HepG2 (cell line): Measurements from ENCODE around the gene NTM. TPM values are rescaled to one million over a fixed set of nuclear protein-coding genes. Genes with fewer than 3 reads are reported as not detected.

Source experiments
- ATAC-seq: fragments of 200-7000 bp; cut with Tn5 transposase; 3 replicates; pipeline ENCODE4 v1.9.1; 2020; ENCODE audit warnings: mild to moderate bottlenecking, moderate library complexity
- BruUV-seq: library from RNA; stranded (reverse); fragments of 400-500 nt; replicated peaks from 2 replicates; lab custom pipeline; 2021; lab: Mats Ljungman, UMichigan
- CTCF ChIA-PET: fragments of 300-600 bp; formaldehyde crosslinking; extraction: SDS; loops from one replicate; lab custom pipeline; 2021; ENCODE audit warnings: low total read pairs, inconsistent platforms, low intra/inter-chr PET ratio; lab: Yijun Ruan, JAX
- POLR2A ChIA-PET: fragments of 350-600 bp; sonication (Branson Sonifier 250); formaldehyde crosslinking; loops from one replicate; lab custom pipeline; 2020; ENCODE audit warnings: antibody characterized with exemption, inconsistent platforms; lab: Yijun Ruan, JAX
- DNase-seq: peaks from one replicate; pipeline ENCODE4 v3.0.0-alpha.2; 2015; ENCODE audit warnings: low spot score
- FAIRE-seq: peaks from 3 replicates; lab custom pipeline; 2011; peaks lifted over from hg19 to GRCh38; lab: Jason Lieb, UNC
- H2AFZ ChIP-seq: one replicate; pipeline ENCODE4 v1.6.1; 2011; ENCODE audit warnings: low read length, inconsistent platforms
- H3K27ac ChIP-seq: fragments of 300-600 bp; 3 replicates; pipeline ENCODE4 v1.8.0; 2011; ENCODE audit warnings: mixed run types, mild to moderate bottlenecking, mixed read lengths, low read length, inconsistent platforms; ENCODE audit not compliant: insufficient read depth; ENCODE audit errors: extremely low read length
- H3K27me3 ChIP-seq, 2 experiments: fragments of 200-600 bp in 1 of 2; 2 replicates in 1 of 2; 3 replicates in 1 of 2; pipeline versions ENCODE4 v1.6.0 to v1.8.0; 2011; ENCODE audit warnings: low read length in 2 of 2, mild to moderate bottlenecking in 2 of 2, moderate library complexity in 2 of 2, inconsistent platforms in 1 of 2; ENCODE audit not compliant: insufficient read depth in 2 of 2, control insufficient read depth in 1 of 2
- H3K36me3 ChIP-seq, 2 experiments: fragments of 200-600 bp in 1 of 2; replicated peaks in 1 of 2; 2 replicates in 1 of 2; 3 replicates in 1 of 2; pipeline versions ENCODE4 v1.5.1 to v1.8.0; 2011; ENCODE audit warnings: low read length in 2 of 2, inconsistent platforms in 1 of 2; ENCODE audit not compliant: insufficient read depth in 2 of 2, control insufficient read depth in 1 of 2
- H3K4me1 ChIP-seq: 2 replicates; pipeline ENCODE4 v1.5.1; 2012; ENCODE audit warnings: low read length, inconsistent platforms; ENCODE audit not compliant: insufficient read depth
- H3K4me2 ChIP-seq: 2 replicates; pipeline ENCODE4 v1.6.0; 2011; ENCODE audit warnings: low read depth, low read length, inconsistent platforms
- H3K4me3 ChIP-seq, 3 experiments: fragments of 200-600 bp in 1 of 3; sonication (generic), shearing (Covaris generic) in 1 of 3; replicated peaks in 1 of 3; 2 replicates each; pipeline ENCODE4 v1.5.1; 2011 to 2016; ENCODE audit warnings: low read length in 3 of 3, inconsistent platforms in 2 of 3, low read depth in 2 of 3, mild to moderate bottlenecking in 2 of 3, control low read depth in 1 of 3, mixed read lengths in 1 of 3; ENCODE audit not compliant: insufficient read depth in 1 of 3
- H3K79me2 ChIP-seq: one replicate; pipeline ENCODE4 v1.6.1; 2011; ENCODE audit warnings: low read length, inconsistent platforms; ENCODE audit not compliant: insufficient read depth
- H3K9ac ChIP-seq: 2 replicates; pipeline ENCODE4 v1.6.0; 2011; ENCODE audit warnings: mild to moderate bottlenecking, low read depth, low read length, inconsistent platforms; ENCODE audit not compliant: insufficient read depth
- H3K9me3 ChIP-seq: 2 replicates; pipeline ENCODE4 v1.5.1; 2012; ENCODE audit warnings: mild to moderate bottlenecking, low read length
- H4K20me1 ChIP-seq: 2 replicates; pipeline ENCODE4 v1.6.0; 2011; ENCODE audit warnings: inconsistent platforms, mild to moderate bottlenecking, low read length, moderate library complexity; ENCODE audit not compliant: insufficient read depth
- ADNP ChIP-seq: sonication (generic); formaldehyde crosslinking; IDR thresholded peaks from 2 replicates; pipeline ENCODE4 v1.4.0; 2020; ENCODE audit warnings: missing genetic modification reagents
- CBX1 ChIP-seq: IDR thresholded peaks from one replicate; pipeline ENCODE4 v1.6.1; 2016; ENCODE audit warnings: antibody characterized with exemption, low read depth
- EED ChIP-seq: sonication (generic); formaldehyde crosslinking; IDR thresholded peaks from 2 replicates; pipeline ENCODE4 v1.5.0; 2020; ENCODE audit warnings: mild to moderate bottlenecking, missing genetic modification reagents
- HHEX ChIP-seq: IDR thresholded peaks from 2 replicates; pipeline ENCODE4 v1.6.1; 2016; ENCODE audit warnings: control low read depth
- KLF9 ChIP-seq: IDR thresholded peaks from 2 replicates; pipeline ENCODE4 v1.6.1; 2016; ENCODE audit warnings: low read depth
- MAFG ChIP-seq: sonication (generic); formaldehyde crosslinking; IDR thresholded peaks from 2 replicates; pipeline ENCODE4 v1.5.1; 2020; ENCODE audit warnings: mild to moderate bottlenecking, missing genetic modification reagents
- MXD4 ChIP-seq: IDR thresholded peaks from 2 replicates; pipeline ENCODE4 v1.6.1; 2016; ENCODE audit warnings: mild to moderate bottlenecking, missing biosample characterization, missing genetic modification reagents
- NRL ChIP-seq: sonication (generic); formaldehyde crosslinking; IDR thresholded peaks from 2 replicates; pipeline ENCODE4 v1.5.0; 2020; ENCODE audit warnings: missing genetic modification reagents, mild to moderate bottlenecking, moderate library complexity, borderline replicate concordance
- PCBP1 ChIP-seq: fragments of 200-400 bp; formaldehyde crosslinking; IDR thresholded peaks from 2 replicates; pipeline ENCODE4 v1.6.1; 2017; ENCODE audit warnings: mild to moderate bottlenecking, low read depth, low read length, borderline replicate concordance
- RBAK ChIP-seq: sonication (generic); formaldehyde crosslinking; IDR thresholded peaks from 2 replicates; pipeline ENCODE4 v1.5.1; 2020; ENCODE audit warnings: mild to moderate bottlenecking, missing genetic modification reagents
- SMARCE1 ChIP-seq: fragments of 450-650 bp; IDR thresholded peaks from 2 replicates; pipeline ENCODE4 v1.6.1; 2017; ENCODE audit warnings: borderline replicate concordance
- ZEB1 ChIP-seq: IDR thresholded peaks from 2 replicates; pipeline ENCODE4 v1.6.1; 2012; ENCODE audit warnings: mild to moderate bottlenecking, low read depth, inconsistent platforms; ENCODE audit not compliant: insufficient replicate concordance
- ZNF792 ChIP-seq: IDR thresholded peaks from 2 replicates; pipeline ENCODE4 v1.6.1; 2016
- ZNF841 ChIP-seq: sonication (generic); formaldehyde crosslinking; IDR thresholded peaks from 2 replicates; pipeline ENCODE4 v1.8.1; 2023; ENCODE audit warnings: missing genetic modification reagents, borderline replicate concordance
- WGBS: methylation state at CpG from one replicate; pipeline ENCODE4 v1.1.6; 2017; ENCODE audit warnings: low lambda C conversion rate; 5-methylcytosine and 5-hydroxymethylcytosine counted together
- in situ Hi-C: cut with HindIII; loops from 2 replicates; pipeline ENCODE4 v1.10.0; 2017; ENCODE audit warnings: low pct_unique_long_range_greater_than_20kb; ENCODE audit not compliant: extremely low pct_ligation_motif_present
- intact Hi-C: fragments of 100-400 bp; cut with micrococcal nuclease; formaldehyde crosslinking; loops from one replicate; pipeline ENCODE4 v1.10.0; 2022; ENCODE audit not compliant: unreplicated experiment
- polyA plus RNA-seq, 8 experiments: library from polyadenylated mRNA; depleted of rRNA in 3 of 8; stranded (reverse) in 7 of 8; unstranded in 1 of 8; fragments of >200 nt; fragmentation: Illumina TruSeq in 4 of 8; extraction: Trizol in 4 of 8; gene quantifications; 2 replicates each; pipeline versions ENCODE4 v1.2.1 to v1.2.3, GENCODE V29; 2011 to 2016; ENCODE audit warnings: low read depth in 4 of 8, missing spikeins in 1 of 8, mixed read lengths in 1 of 8; ENCODE audit not compliant: insufficient read depth in 1 of 8
- total RNA-seq, 5 experiments: library from RNA; depleted of rRNA; stranded (reverse); fragments of >200 nt; fragmentation: Illumina TruSeq; extraction: Trizol; gene quantifications; 2 replicates each; pipeline ENCODE4 v1.2.3, GENCODE V29; 2016; ENCODE audit warnings: low read depth in 1 of 5
- TF ChIP-seq, protein P1 (sequence below): sonication (generic); formaldehyde crosslinking; IDR thresholded peaks from 2 replicates; pipeline ENCODE4 v1.5.1; 2020; ENCODE audit warnings: mild to moderate bottlenecking, missing genetic modification reagents, borderline replicate concordance

Gene NTM
- total and polyA plus RNA-seq, 2 of the 13 experiments (the other 11 are each of a cell fraction or from before 2014, with no cell fraction given) = not detected

- intact Hi-C loops (loop anchor here (5.0 kb wide), 1 partner anchor 335 kb away; no protein-coding TSS in a partner anchor), in situ Hi-C loops (loop anchor here (25.0 kb wide), 1 partner anchor 1370 kb away; no protein-coding TSS in a partner anchor)
- no peak overlapping the region for H3K4me2 ChIP-seq
- H3K9ac ChIP-seq = no peak overlapping the region
- no peaks in the 10 kb centered on the region for H3K36me3 ChIP-seq
- no peaks in the 10 kb centered on the region for H3K79me2 ChIP-seq
- ChIA-PET POLR2A (no interaction called here), CTCF (no interaction called here)
- no peak for FAIRE-seq
- no peak overlapping the region for H2AFZ ChIP-seq
- H3K4me1 ChIP-seq = no peaks in the 10 kb centered on the region
- BruUV-seq = no TSS peak
- TF ChIP-seq KLF9 (no peak), ZNF841 (CRISPR knock-in tag) (no peak), PCBP1 (no peak), MXD4 (no peak), HHEX (CRISPR knock-in tag) (no peak), NRL (no peak), EED (CRISPR knock-in tag) (no peak)
- no peak for DNase-seq
- no peaks in the 10 kb centered on the region for H3K9me3 ChIP-seq
- H4K20me1 ChIP-seq = no peaks in the 10 kb centered on the region
- no peak for ATAC-seq
- no peak overlapping the region for H3K27ac ChIP-seq
- peaks cover 0 to 37% of the 10 kb centered on the region in 2 experiments; a peak in 2 of 5 replicates for H3K27me3 ChIP-seq
- no peak overlapping the region for H3K4me3 ChIP-seq
Observed at GRCh38 chr11:131692151-131692550, 321.7 kb downstream of the NTM start.

- no TSS peak for BruUV-seq
- Histone ChIP-seq H3K4me3 (no peak overlapping the region), H2AFZ (no peak overlapping the region), H3K36me3 (no peaks in the 10 kb centered on the region), H3K4me1 (no peaks in the 10 kb centered on the region), H3K9me3 (no peaks in the 10 kb centered on the region), H3K4me2 (no peak overlapping the region), H3K79me2 (no peaks in the 10 kb centered on the region), H3K27ac (no peak overlapping the region), H4K20me1 (no peaks in the 10 kb centered on the region), H3K9ac (no peak overlapping the region), H3K27me3 (peaks cover 0 to 34% of the 10 kb centered on the region in 2 experiments; a peak in 1 of 5 replicates)
- in situ Hi-C loops (loop anchor here (25.0 kb wide), 1 partner anchor 1369 kb away; no protein-coding TSS in a partner anchor), intact Hi-C loops (loop anchor here (5.0 kb wide), 1 partner anchor 334 kb away; no protein-coding TSS in a partner anchor)
- DNase-seq (no peak), FAIRE-seq (no peak), ATAC-seq (no peak)
- TF ChIP-seq RBAK (no peak), ADNP (no peak), MAFG (CRISPR knock-in tag) (no peak), ZEB1 (no peak), ZNF792 (no peak), CBX1 (no peak), SMARCE1 (no peak)
- TF ChIP-seq, protein P1, sequence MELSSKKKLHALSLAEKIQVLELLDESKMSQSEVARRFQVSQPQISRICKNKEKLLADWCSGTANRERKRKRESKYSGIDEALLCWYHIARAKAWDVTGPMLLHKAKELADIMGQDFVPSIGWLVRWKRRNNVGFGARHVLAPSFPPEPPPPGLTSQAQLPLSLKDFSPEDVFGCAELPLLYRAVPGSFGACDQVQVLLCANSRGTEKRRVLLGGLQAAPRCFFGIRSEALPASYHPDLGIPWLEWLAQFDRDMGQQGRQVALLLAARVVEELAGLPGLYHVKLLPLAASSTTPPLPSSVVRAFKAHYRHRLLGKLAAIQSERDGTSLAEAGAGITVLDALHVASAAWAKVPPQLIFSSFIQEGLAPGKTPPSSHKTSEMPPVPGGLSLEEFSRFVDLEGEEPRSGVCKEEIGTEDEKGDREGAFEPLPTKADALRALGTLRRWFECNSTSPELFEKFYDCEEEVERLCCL (CRISPR knock-in tag) = no peak
- ChIA-PET POLR2A (no interaction called here), CTCF (no interaction called here)
- 0% methylated on average over 1 of the region's 1 CpG for WGBS
Observed at GRCh38 chr11:131692961-131693360, 322.5 kb downstream of the NTM start.
